Activated T-cell treated with anti-CD3 and anti-CD28 coated beads, Interleukin-2, amount 50 U/mL, for 72 hours (primary cell): ENCODE measurements around the gene CACNA2D3. TPM values are rescaled to one million over a fixed set of nuclear protein-coding genes. Genes with fewer than 3 reads are reported as not detected.

Experiments
- ATAC-seq, 2 donors: fragments of 150-1000 bp; cut with Tn5 transposase; replicated peaks in 1 of 2; 2 replicates each; pipeline ENCODE4 v1.10.0; 2021; ENCODE audit warnings: moderate library complexity in 2 of 2, mild to moderate bottlenecking in 1 of 2
- DNase-seq, 2 donors: peaks; one replicate each; pipeline ENCODE4 v3.0.0; 2021 to 2022; ENCODE audit warnings: mixed read lengths in 1 of 2
- H3K27ac Mint-ChIP-seq: one replicate; pipeline ENCODE4 v1.8.0; 2022; ENCODE audit warnings: mild to moderate bottlenecking, moderate library complexity, mixed read lengths
- H3K27me3 Mint-ChIP-seq: one replicate; pipeline ENCODE4 v1.8.0; 2022; ENCODE audit warnings: low read depth, mixed read lengths
- H3K36me3 Mint-ChIP-seq, 2 donors: one replicate each; pipeline ENCODE4 v1.8.0; 2022; ENCODE audit warnings: mixed read lengths in 2 of 2, mild to moderate bottlenecking in 1 of 2; ENCODE audit not compliant: insufficient read depth in 2 of 2
- H3K4me1 Mint-ChIP-seq: one replicate; pipeline ENCODE4 v1.8.0; 2022; ENCODE audit warnings: low read depth, mixed read lengths
- H3K4me3 Mint-ChIP-seq, 2 donors: one replicate each; pipeline ENCODE4 v1.8.0; 2022; ENCODE audit warnings: mild to moderate bottlenecking in 2 of 2, mixed read lengths in 2 of 2, moderate library complexity in 2 of 2
- H3K9me3 Mint-ChIP-seq, 2 donors: one replicate each; pipeline ENCODE4 v1.8.0; 2022; ENCODE audit warnings: mixed read lengths in 2 of 2
- total RNA-seq, 2 donors: library from RNA; stranded (reverse); gene quantifications; one replicate each; pipeline ENCODE4 v1.2.3, GENCODE V29; 2022

The CACNA2D3 gene
- total RNA-seq, 2 donors from 2014 or later: not detected

GRCh38 chr3:54710954-54711353, 588.6 kb downstream of the CACNA2D3 start:
- Mint-ChIP-seq H3K4me3 (no peak overlapping the region), H3K27me3 (no peaks in the 10 kb centered on the region), H3K27ac (no peak overlapping the region), H3K4me1 (no peaks in the 10 kb centered on the region), H3K36me3 (no peaks in the 10 kb centered on the region), H3K9me3 (peaks cover 2 to 6% of the 10 kb centered on the region in 2 donors)
- DNase-seq: no peak
- no peak for ATAC-seq

- DNase-seq (no peak), ATAC-seq (no peak)
- Mint-ChIP-seq H3K27ac (no peak overlapping the region), H3K4me1 (no peaks in the 10 kb centered on the region), H3K36me3 (no peaks in the 10 kb centered on the region), H3K27me3 (no peaks in the 10 kb centered on the region), H3K4me3 (no peak overlapping the region), H3K9me3 (peaks cover 2 to 6% of the 10 kb centered on the region in 2 donors)
These were observed 590.2 kb downstream of the CACNA2D3 start for GRCh38 chr3:54712539-54712938.

- Mint-ChIP-seq H3K4me1 (no peaks in the 10 kb centered on the region), H3K36me3 (no peaks in the 10 kb centered on the region), H3K27me3 (no peaks in the 10 kb centered on the region), H3K9me3 (peaks cover 2 to 6% of the 10 kb centered on the region in 2 donors), H3K4me3 (no peak overlapping the region), H3K27ac (no peak overlapping the region)
- DNase-seq (no peak), ATAC-seq (no peak)
These were observed 590.7 kb downstream of the CACNA2D3 start for GRCh38 chr3:54713031-54713430.

GRCh38 chr3:54713455-54713854, 591.1 kb downstream of the CACNA2D3 start:
- no peak for DNase-seq
- no peak for ATAC-seq
- peaks cover 2 to 6% of the 10 kb centered on the region in 2 donors for H3K9me3 Mint-ChIP-seq
- H3K4me3 Mint-ChIP-seq: no peak overlapping the region
- H3K4me1 Mint-ChIP-seq: no peaks in the 10 kb centered on the region
- H3K36me3 Mint-ChIP-seq: no peaks in the 10 kb centered on the region
- no peaks in the 10 kb centered on the region for H3K27me3 Mint-ChIP-seq
- no peak overlapping the region for H3K27ac Mint-ChIP-seq

GRCh38 chr3:54714035-54714434, 591.7 kb downstream of the CACNA2D3 start:
- Mint-ChIP-seq H3K4me3 (no peak overlapping the region), H3K36me3 (no peaks in the 10 kb centered on the region), H3K9me3 (peaks cover 2 to 6% of the 10 kb centered on the region in 2 donors)

GRCh38 chr3:54717506-54717905, 595.2 kb downstream of the CACNA2D3 start:
- no peaks in the 10 kb centered on the region for H3K4me1 Mint-ChIP-seq
- peaks cover 4 to 6% of the 10 kb centered on the region in 2 donors for H3K9me3 Mint-ChIP-seq
- no peak overlapping the region for H3K4me3 Mint-ChIP-seq
- no peaks in the 10 kb centered on the region for H3K36me3 Mint-ChIP-seq
- DNase-seq (no peak), ATAC-seq (no peak)
- H3K27ac Mint-ChIP-seq: no peak overlapping the region
- H3K27me3 Mint-ChIP-seq: no peaks in the 10 kb centered on the region

More at GRCh38 chr3:54714035-54714434, 591.7 kb downstream of the CACNA2D3 start:
- ATAC-seq (no peak), DNase-seq (no peak)
- Mint-ChIP-seq H3K4me1 (no peaks in the 10 kb centered on the region), H3K27ac (no peak overlapping the region), H3K27me3 (no peaks in the 10 kb centered on the region)

- Mint-ChIP-seq H3K27ac (no peak overlapping the region), H3K9me3 (peaks cover 2 to 5% of the 10 kb centered on the region in 2 donors), H3K36me3 (no peaks in the 10 kb centered on the region), H3K27me3 (no peaks in the 10 kb centered on the region), H3K4me3 (no peak overlapping the region), H3K4me1 (no peaks in the 10 kb centered on the region)
- no peak for ATAC-seq
- DNase-seq: no peak
These were observed 597.6 kb downstream of the CACNA2D3 start for GRCh38 chr3:54719914-54720313.

- DNase-seq (no peak), ATAC-seq (no peak)
- H3K27ac Mint-ChIP-seq: no peak overlapping the region
- peaks cover 2 to 6% of the 10 kb centered on the region in 2 donors for H3K9me3 Mint-ChIP-seq
- no peaks in the 10 kb centered on the region for H3K4me1 Mint-ChIP-seq
- H3K27me3 Mint-ChIP-seq: no peaks in the 10 kb centered on the region
- H3K4me3 Mint-ChIP-seq: no peak overlapping the region
- no peaks in the 10 kb centered on the region for H3K36me3 Mint-ChIP-seq
These were observed 598.3 kb downstream of the CACNA2D3 start for GRCh38 chr3:54720604-54721003.

- DNase-seq: no peak
- no peak for ATAC-seq
- Mint-ChIP-seq H3K9me3 (peaks cover 5% of the 10 kb centered on the region in 2 donors), H3K36me3 (peaks cover 2% of the 10 kb centered on the region in 2 donors), H3K4me1 (no peaks in the 10 kb centered on the region), H3K27ac (no peak overlapping the region), H3K27me3 (no peaks in the 10 kb centered on the region), H3K4me3 (no peak overlapping the region)
These were observed 609.5 kb downstream of the CACNA2D3 start for GRCh38 chr3:54731732-54732445.

GRCh38 chr3:54733106-54734006, 611.0 kb downstream of the CACNA2D3 start:
- no peaks in the 10 kb centered on the region for H3K27me3 Mint-ChIP-seq
- no peak overlapping the region for H3K27ac Mint-ChIP-seq
- no peak for ATAC-seq
- H3K4me3 Mint-ChIP-seq: no peak overlapping the region
- H3K4me1 Mint-ChIP-seq: no peaks in the 10 kb centered on the region
- peaks cover 3 to 6% of the 10 kb centered on the region in 2 donors for H3K9me3 Mint-ChIP-seq
- DNase-seq: no peak
- H3K36me3 Mint-ChIP-seq: peaks cover 1 to 2% of the 10 kb centered on the region in 2 donors

GRCh38 chr3:54736459-54736858, 614.1 kb downstream of the CACNA2D3 start:
- H3K4me3 Mint-ChIP-seq: no peak overlapping the region
- no peak overlapping the region for H3K27ac Mint-ChIP-seq
- H3K9me3 Mint-ChIP-seq: peaks cover 0 to 5% of the 10 kb centered on the region in 2 donors
- ATAC-seq (no peak), DNase-seq (no peak)
- H3K27me3 Mint-ChIP-seq: no peaks in the 10 kb centered on the region
- H3K4me1 Mint-ChIP-seq: no peaks in the 10 kb centered on the region
- no peaks in the 10 kb centered on the region for H3K36me3 Mint-ChIP-seq

GRCh38 chr3:54743755-54744154, 621.4 kb downstream of the CACNA2D3 start:
- no peak for DNase-seq
- Mint-ChIP-seq H3K4me3 (no peak overlapping the region), H3K9me3 (peaks cover 0 to 3% of the 10 kb centered on the region in 2 donors), H3K4me1 (no peaks in the 10 kb centered on the region), H3K36me3 (no peaks in the 10 kb centered on the region), H3K27ac (no peak overlapping the region), H3K27me3 (no peaks in the 10 kb centered on the region)
- no peak for ATAC-seq

- Mint-ChIP-seq H3K4me1 (no peaks in the 10 kb centered on the region), H3K36me3 (no peaks in the 10 kb centered on the region), H3K9me3 (peaks cover 0 to 3% of the 10 kb centered on the region in 2 donors), H3K27me3 (no peaks in the 10 kb centered on the region), H3K27ac (no peak overlapping the region), H3K4me3 (no peak overlapping the region)
- ATAC-seq (no peak), DNase-seq (no peak)
These were observed 621.9 kb downstream of the CACNA2D3 start for GRCh38 chr3:54744291-54744690.
